OCI-LY7 (cell line): Measurements from ENCODE around the gene COBL. TPM values are rescaled to one million over a fixed set of nuclear protein-coding genes. Genes with fewer than 3 reads are reported as not detected.

Experiments
- BruUV-seq: library from RNA; stranded (reverse); fragments of 400-500 nt; replicated peaks from 2 replicates; lab custom pipeline; 2021; lab: Mats Ljungman, UMichigan
- CTCF ChIA-PET: fragments of 300-600 bp; sonication (Branson Sonifier 250); formaldehyde crosslinking; loops from one replicate; lab custom pipeline; 2022; ENCODE audit warnings: antibody characterized with exemption; ENCODE audit not compliant: unreplicated experiment; lab: Charles Lee
- POLR2A ChIA-PET: fragments of 300-600 bp; sonication (Branson Sonifier 250); formaldehyde crosslinking; loops from one replicate; lab custom pipeline; 2022; ENCODE audit warnings: antibody characterized with exemption; lab: Charles Lee
- DNase-seq: peaks from one replicate; pipeline ENCODE4 v3.0.0-alpha.2; 2015; ENCODE audit warnings: low spot score
- H2AFZ ChIP-seq: fragments of 200-600 bp; sonication (generic), shearing (Covaris generic); 2 replicates; pipeline ENCODE4 v1.6.1; 2014; ENCODE audit warnings: mild to moderate bottlenecking, antibody characterized with exemption, low read length, moderate library complexity
- H3K27ac ChIP-seq: fragments of 200-600 bp; sonication (generic); 2 replicates; pipeline ENCODE4 v1.5.1; 2014; ENCODE audit warnings: mixed run types, low read depth, mild to moderate bottlenecking, moderate library complexity, low read length, inconsistent platforms; ENCODE audit not compliant: poor library complexity, severe bottlenecking
- H3K36me3 ChIP-seq: fragments of 200-600 bp; sonication (generic); 2 replicates; pipeline ENCODE4 v1.6.1; 2014; ENCODE audit warnings: mild to moderate bottlenecking, antibody characterized with exemption, low read length, moderate library complexity, mixed read lengths; ENCODE audit not compliant: insufficient read depth
- H3K4me1 ChIP-seq: fragments of 200-600 bp; sonication (generic); 2 replicates; pipeline ENCODE4 v1.5.1; 2014; ENCODE audit warnings: mild to moderate bottlenecking, low read length; ENCODE audit not compliant: insufficient read depth, poor library complexity, severe bottlenecking
- H3K4me2 ChIP-seq: fragments of 200-600 bp; sonication (generic); 2 replicates; pipeline ENCODE4 v1.6.1; 2014; ENCODE audit warnings: mild to moderate bottlenecking, low read length
- H3K4me3 ChIP-seq: fragments of 200-600 bp; sonication (generic); 2 replicates; pipeline ENCODE4 v1.5.1; 2014; ENCODE audit warnings: mild to moderate bottlenecking, low read depth, low read length; ENCODE audit not compliant: poor library complexity, severe bottlenecking
- H3K79me2 ChIP-seq: fragments of 200-600 bp; sonication (generic); 2 replicates; pipeline ENCODE4 v1.6.1; 2016; ENCODE audit warnings: low read depth, mild to moderate bottlenecking, low read length, moderate library complexity, mixed read lengths; ENCODE audit not compliant: insufficient read depth
- H3K9me2 ChIP-seq: fragments of 200-600 bp; sonication (generic); 2 replicates; pipeline ENCODE4 v1.6.1; 2016; ENCODE audit warnings: mild to moderate bottlenecking, low read length, mixed read lengths; ENCODE audit not compliant: insufficient read depth
- H3K9me3 ChIP-seq: fragments of 200-600 bp; sonication (generic); 2 replicates; pipeline ENCODE4 v1.6.1; 2014; ENCODE audit warnings: mild to moderate bottlenecking, mixed run types, low read length, mixed read lengths
- H4K20me1 ChIP-seq: fragments of 200-600 bp; sonication (generic); 2 replicates; pipeline ENCODE4 v1.6.1; 2014; ENCODE audit warnings: mild to moderate bottlenecking, antibody characterized with exemption, low read length, moderate library complexity, mixed read lengths; ENCODE audit not compliant: insufficient read depth
- CTCF ChIP-seq: fragments of 200-600 bp; sonication (generic); conservative IDR thresholded peaks from 2 replicates; pipeline ENCODE4 v1.5.1; 2014; ENCODE audit warnings: mild to moderate bottlenecking, antibody characterized with exemption, low read length, moderate library complexity, mixed read lengths
- EZH2phosphoT487 ChIP-seq: fragments of 200-600 bp; sonication (generic); IDR thresholded peaks from 2 replicates; pipeline ENCODE4 v1.6.1; 2018; ENCODE audit warnings: low read depth, borderline replicate concordance, mild to moderate bottlenecking, mixed run types, antibody characterized with exemption, low read length, moderate library complexity, mixed read lengths
- intact Hi-C: fragments of 100-400 bp; cut with micrococcal nuclease; formaldehyde crosslinking; loops from one replicate; pipeline ENCODE4 v1.10.0; 2022; ENCODE audit not compliant: unreplicated experiment
- total RNA-seq, 2 experiments: library from RNA; depleted of rRNA in 1 of 2; stranded (reverse); fragments of >200 nt in 1 of 2; shearing (Covaris generic) in 1 of 2; gene quantifications; 2 replicates each; pipeline ENCODE4 v1.2.3, GENCODE V29; 2014 to 2022

COBL gene
- total RNA-seq, 2 experiments from 2014 or later: not detected

DNA sequence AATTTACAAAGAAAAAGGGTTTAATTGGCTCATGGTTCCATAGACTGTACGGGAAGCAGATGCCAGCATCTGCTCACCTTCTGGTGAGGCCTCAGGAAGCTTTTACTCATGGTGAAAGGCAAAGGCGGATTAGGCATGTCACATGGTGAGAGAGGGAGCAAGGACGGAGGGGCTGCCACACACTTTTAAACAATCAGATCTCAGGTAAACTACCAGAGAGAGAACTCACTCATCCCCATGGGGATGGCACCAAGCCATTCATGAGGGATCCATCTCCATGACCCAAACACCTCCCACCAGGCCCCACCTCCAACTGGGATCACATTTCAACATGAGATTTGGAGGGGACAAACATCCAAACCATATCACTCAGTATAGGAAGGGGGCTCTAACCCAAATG is 183.9 kb downstream of the COBL start:
- Histone ChIP-seq H4K20me1 (no peaks in the 10 kb centered on the region), H2AFZ (no peak overlapping the region), H3K9me2 (no peaks in the 10 kb centered on the region), H3K9me3 (no peaks in the 10 kb centered on the region), H3K27ac (no peak overlapping the region), H3K4me1 (no peaks in the 10 kb centered on the region), H3K36me3 (no peaks in the 10 kb centered on the region), H3K4me2 (no peak overlapping the region), H3K4me3 (no peak overlapping the region), H3K79me2 (no peaks in the 10 kb centered on the region)
- intact Hi-C loops: no loop called here
- CTCF ChIA-PET: no interaction called here
- POLR2A ChIA-PET: no interaction called here
- no peak for DNase-seq
- no TSS peak for BruUV-seq
- no peak for TF ChIP-seq CTCF
- no peak for TF ChIP-seq EZH2phosphoT487

GRCh38 chr7:51129527-51130472 is 186.8 kb downstream of the COBL start:
- Histone ChIP-seq H3K79me2 (no peaks in the 10 kb centered on the region), H4K20me1 (no peaks in the 10 kb centered on the region), H2AFZ (no peak overlapping the region), H3K27ac (no peak overlapping the region), H3K36me3 (no peaks in the 10 kb centered on the region), H3K4me1 (no peaks in the 10 kb centered on the region), H3K4me2 (no peak overlapping the region), H3K9me2 (no peaks in the 10 kb centered on the region), H3K4me3 (no peak overlapping the region), H3K9me3 (no peaks in the 10 kb centered on the region)
- BruUV-seq: no TSS peak
- TF ChIP-seq EZH2phosphoT487 (no peak), CTCF (no peak)
- ChIA-PET POLR2A (no interaction called here), CTCF (no interaction called here)
- intact Hi-C loops: no loop called here
- no peak for DNase-seq
